H9 (cell line): ENCODE measurements around the gene ARL16. TPM values are rescaled to one million over a fixed set of nuclear protein-coding genes. Genes with fewer than 3 reads are reported as not detected.

Experiments used
- DNase-seq: peaks from one replicate; pipeline ENCODE4 v3.0.0-alpha.2; 2017
- H2AFZ ChIP-seq: one replicate; pipeline ENCODE4 v1.6.1; 2013; ENCODE audit warnings: mild to moderate bottlenecking, low read length, control low read depth, moderate library complexity
- H2AK5ac ChIP-seq: 2 replicates; pipeline ENCODE4 v1.6.1; 2013; ENCODE audit warnings: low read length, control low read depth, mixed read lengths; ENCODE audit not compliant: insufficient read length
- H2BK120ac ChIP-seq: one replicate; pipeline ENCODE4 v1.6.1; 2013; ENCODE audit warnings: low read depth, mild to moderate bottlenecking, low read length, control low read depth, inconsistent platforms; ENCODE audit not compliant: poor library complexity, severe bottlenecking
- H2BK12ac ChIP-seq: 2 replicates; pipeline ENCODE4 v1.6.1; 2013; ENCODE audit warnings: low read length, control low read depth, mixed read lengths, low read depth; ENCODE audit not compliant: insufficient read length
- H2BK15ac ChIP-seq: 2 replicates; pipeline ENCODE4 v1.6.1; 2013; ENCODE audit warnings: low read depth, low read length, control low read depth
- H2BK20ac ChIP-seq: one replicate; pipeline ENCODE4 v1.6.1; 2013; ENCODE audit warnings: low read depth, mild to moderate bottlenecking, low read length, control low read depth, inconsistent platforms; ENCODE audit not compliant: poor library complexity, severe bottlenecking
- H2BK5ac ChIP-seq: 2 replicates; pipeline ENCODE4 v1.6.1; 2013; ENCODE audit warnings: low read length, control low read depth, mixed read lengths; ENCODE audit not compliant: insufficient read length
- H3K14ac ChIP-seq: 2 replicates; pipeline ENCODE4 v1.6.1; 2013; ENCODE audit warnings: low read length, control low read depth; ENCODE audit not compliant: insufficient read depth
- H3K18ac ChIP-seq: 2 replicates; pipeline ENCODE4 v1.6.1; 2013; ENCODE audit warnings: low read depth, mild to moderate bottlenecking, mixed read lengths, low read length, control low read depth; ENCODE audit not compliant: insufficient read length
- H3K23ac ChIP-seq: 2 replicates; pipeline ENCODE4 v1.6.1; 2013; ENCODE audit warnings: low read length, control low read depth, mixed read lengths, low read depth; ENCODE audit not compliant: insufficient read length
- H3K23me2 ChIP-seq: 2 replicates; pipeline ENCODE4 v1.6.1; 2013; ENCODE audit warnings: low read depth, mild to moderate bottlenecking, mixed read lengths, low read length, control low read depth; ENCODE audit not compliant: insufficient read length, poor library complexity, severe bottlenecking
- H3K27ac ChIP-seq: 2 replicates; pipeline ENCODE4 v1.5.1; 2013; ENCODE audit warnings: low read length, control low read depth, mixed read lengths, low read depth; ENCODE audit not compliant: insufficient read length
- H3K27me3 ChIP-seq: 2 replicates; pipeline ENCODE4 v1.6.1; 2013; ENCODE audit warnings: low read length, control low read depth, inconsistent platforms; ENCODE audit not compliant: insufficient read depth
- H3K4ac ChIP-seq: 2 replicates; pipeline ENCODE4 v1.6.1; 2013; ENCODE audit warnings: low read depth, mild to moderate bottlenecking, control low read depth, inconsistent platforms, low read length, moderate library complexity
- H3K4me1 ChIP-seq: 2 replicates; pipeline ENCODE4 v1.6.1; 2013; ENCODE audit warnings: low read length, control low read depth, inconsistent platforms; ENCODE audit not compliant: insufficient read depth
- H3K4me2 ChIP-seq: 2 replicates; pipeline ENCODE4 v1.6.1; 2013; ENCODE audit warnings: low read length, control low read depth, mixed read lengths; ENCODE audit not compliant: insufficient read length, insufficient read depth
- H3K56ac ChIP-seq: 2 replicates; pipeline ENCODE4 v1.6.1; 2013; ENCODE audit warnings: low read depth, mild to moderate bottlenecking, mixed read lengths, low read length, control low read depth; ENCODE audit not compliant: insufficient read length
- H3K79me1 ChIP-seq: 2 replicates; pipeline ENCODE4 v1.6.1; 2013; ENCODE audit warnings: low read depth, mild to moderate bottlenecking, moderate library complexity, low read length, control low read depth, inconsistent platforms; ENCODE audit not compliant: insufficient read depth, poor library complexity, severe bottlenecking
- H3K79me2 ChIP-seq: 2 replicates; pipeline ENCODE4 v1.6.1; 2013; ENCODE audit warnings: low read length, control low read depth, inconsistent platforms; ENCODE audit not compliant: insufficient read depth
- H3K9ac ChIP-seq: 2 replicates; pipeline ENCODE4 v1.6.1; 2013; ENCODE audit warnings: low read length, control low read depth, mixed read lengths; ENCODE audit not compliant: insufficient read length; ENCODE audit errors: extremely low read depth
- H3K9me3 ChIP-seq: one replicate; pipeline ENCODE4 v1.6.1; 2013; ENCODE audit warnings: low read depth, low read length, inconsistent platforms; ENCODE audit not compliant: control insufficient read depth
- H3T11ph ChIP-seq: one replicate; pipeline ENCODE4 v1.6.1; 2013; ENCODE audit warnings: mild to moderate bottlenecking, low read length, control low read depth, inconsistent platforms
- H4K20me1 ChIP-seq: one replicate; pipeline ENCODE4 v1.6.1; 2013; ENCODE audit not compliant: control insufficient read depth, insufficient read length, insufficient read depth
- H4K5ac ChIP-seq: 2 replicates; pipeline ENCODE4 v1.6.1; 2013; ENCODE audit warnings: low read depth, mild to moderate bottlenecking, mixed read lengths, low read length, control low read depth; ENCODE audit not compliant: insufficient read length
- H4K8ac ChIP-seq: replicated peaks from 2 replicates; pipeline ENCODE4 v1.6.1; 2013; ENCODE audit warnings: low read length, control low read depth, mixed read lengths, low read depth; ENCODE audit not compliant: insufficient read length
- H4K91ac ChIP-seq: 2 replicates; pipeline ENCODE4 v1.6.1; 2013; ENCODE audit warnings: low read depth, mild to moderate bottlenecking, moderate library complexity, mixed read lengths, low read length, control low read depth; ENCODE audit not compliant: insufficient read length
- H3K27ac Mint-ChIP-seq, 3 experiments: 2 replicates in 2 of 3; 3 replicates in 1 of 3; pipeline ENCODE4 v1.8.0; 2020 to 2021; ENCODE audit warnings: mixed read lengths in 3 of 3, mild to moderate bottlenecking in 1 of 3, moderate library complexity in 1 of 3
- H3K27me3 Mint-ChIP-seq: 2 replicates; pipeline ENCODE4 v1.8.0; 2021; ENCODE audit warnings: low read depth, mild to moderate bottlenecking, moderate library complexity, mixed read lengths
- H3K36me3 Mint-ChIP-seq, 3 experiments: 2 replicates in 2 of 3; 3 replicates in 1 of 3; pipeline ENCODE4 v1.8.0; 2020 to 2021; ENCODE audit warnings: low read depth in 3 of 3, mixed read lengths in 3 of 3; ENCODE audit not compliant: insufficient read depth in 1 of 3
- H3K4me1 Mint-ChIP-seq, 2 experiments: 2 replicates each; pipeline ENCODE4 v1.8.0; 2020; ENCODE audit warnings: mixed read lengths in 2 of 2
- H3K4me3 Mint-ChIP-seq, 2 experiments: 2 replicates in 1 of 2; 3 replicates in 1 of 2; pipeline ENCODE4 v1.8.0; 2020 to 2021; ENCODE audit warnings: mild to moderate bottlenecking in 2 of 2, mixed read lengths in 2 of 2, moderate library complexity in 1 of 2
- H3K9me3 Mint-ChIP-seq, 2 experiments: 2 replicates in 1 of 2; 3 replicates in 1 of 2; pipeline ENCODE4 v1.8.0; 2020; ENCODE audit warnings: mild to moderate bottlenecking in 2 of 2, mixed read lengths in 2 of 2, moderate library complexity in 1 of 2
- WGBS: extraction: QIAGEN DNeasy Blood & Tissue Kit; methylation state at CpG from one replicate; pipeline ENCODE4 v1.1.7; 2013; ENCODE audit warnings: missing lambda C conversion rate, low lambda C conversion rate, mixed read lengths; ENCODE audit not compliant: insufficient read length; ENCODE audit errors: extremely low coverage; 5-methylcytosine and 5-hydroxymethylcytosine counted together
- total RNA-seq: library from RNA; stranded (reverse); gene quantifications from 2 replicates; pipeline ENCODE4 v1.2.1, GENCODE V29; 2021
- TF ChIP-seq, protein P1 (sequence below): fragments of 200-600 bp; sonication (generic); conservative IDR thresholded peaks from 3 replicates; pipeline ENCODE4 v1.8.0; 2021; ENCODE audit warnings: antibody characterized with exemption, mild to moderate bottlenecking

The ARL16 gene
- total RNA-seq, 1 experiment from 2014 or later = 58.6 TPM

DNA sequence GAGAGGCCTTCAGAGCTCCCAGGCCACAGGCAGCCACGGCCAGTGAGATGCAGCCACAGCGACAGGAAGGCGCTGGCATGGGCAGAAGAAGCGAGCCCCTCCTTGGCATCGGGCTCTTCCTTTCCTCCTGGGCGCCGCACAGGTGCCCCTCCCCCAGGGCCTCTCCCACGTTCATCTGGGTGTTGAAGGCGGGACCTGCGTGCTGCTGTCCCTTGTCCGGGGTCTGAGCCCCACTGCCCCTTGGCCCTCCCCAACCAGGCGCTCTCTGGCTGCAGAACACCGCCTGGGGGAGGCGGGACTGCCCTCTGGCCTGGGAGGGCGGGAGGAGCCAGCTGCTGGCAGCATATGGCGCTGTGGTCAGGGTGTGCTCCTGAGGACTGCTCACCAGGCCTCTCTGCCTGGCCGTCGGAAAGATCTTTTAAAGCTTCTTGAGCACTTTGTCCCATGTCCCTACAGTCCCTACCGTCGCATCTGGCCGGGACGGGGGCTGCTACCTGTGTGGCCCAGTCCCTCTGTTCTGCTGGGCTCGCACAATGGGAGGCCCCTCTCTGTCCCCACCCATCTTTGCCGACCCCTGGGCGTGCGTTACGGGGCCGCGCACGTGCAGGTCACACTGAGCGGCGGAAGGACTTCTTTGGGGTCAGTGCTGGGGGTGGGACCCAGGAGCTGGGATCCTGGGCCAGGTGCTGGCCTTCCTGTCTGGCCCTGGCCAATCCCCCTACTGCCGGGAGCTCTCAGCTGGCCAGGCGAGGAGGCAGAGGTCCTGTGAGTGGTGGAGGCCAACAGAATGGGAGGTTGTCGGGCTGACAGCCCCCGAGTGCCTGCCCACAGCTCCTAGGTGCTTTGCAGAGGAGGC lies 30.2 kb upstream of the ARL16 start:
- no peak overlapping the region for H2BK15ac ChIP-seq
- H3K9me3 Mint-ChIP-seq = no peaks in the 10 kb centered on the region; a peak in 1 of 5 replicates
- H4K8ac ChIP-seq = no peak overlapping the region
- no peak overlapping the region for H2AFZ ChIP-seq
- TF ChIP-seq, protein P1, sequence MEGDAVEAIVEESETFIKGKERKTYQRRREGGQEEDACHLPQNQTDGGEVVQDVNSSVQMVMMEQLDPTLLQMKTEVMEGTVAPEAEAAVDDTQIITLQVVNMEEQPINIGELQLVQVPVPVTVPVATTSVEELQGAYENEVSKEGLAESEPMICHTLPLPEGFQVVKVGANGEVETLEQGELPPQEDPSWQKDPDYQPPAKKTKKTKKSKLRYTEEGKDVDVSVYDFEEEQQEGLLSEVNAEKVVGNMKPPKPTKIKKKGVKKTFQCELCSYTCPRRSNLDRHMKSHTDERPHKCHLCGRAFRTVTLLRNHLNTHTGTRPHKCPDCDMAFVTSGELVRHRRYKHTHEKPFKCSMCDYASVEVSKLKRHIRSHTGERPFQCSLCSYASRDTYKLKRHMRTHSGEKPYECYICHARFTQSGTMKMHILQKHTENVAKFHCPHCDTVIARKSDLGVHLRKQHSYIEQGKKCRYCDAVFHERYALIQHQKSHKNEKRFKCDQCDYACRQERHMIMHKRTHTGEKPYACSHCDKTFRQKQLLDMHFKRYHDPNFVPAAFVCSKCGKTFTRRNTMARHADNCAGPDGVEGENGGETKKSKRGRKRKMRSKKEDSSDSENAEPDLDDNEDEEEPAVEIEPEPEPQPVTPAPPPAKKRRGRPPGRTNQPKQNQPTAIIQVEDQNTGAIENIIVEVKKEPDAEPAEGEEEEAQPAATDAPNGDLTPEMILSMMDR = no peak
- no peak overlapping the region for H3K23ac ChIP-seq
- H3K4me3 Mint-ChIP-seq = peak overlapping the region; percentile 75 to 95; a peak in 4 of 5 replicates
- no peaks in the 10 kb centered on the region; the same call in 1 of the 2 replicates for H3K79me2 ChIP-seq
- no peak overlapping the region for H2BK5ac ChIP-seq
- H3K9ac ChIP-seq = no peak overlapping the region
- no peak overlapping the region for H2BK20ac ChIP-seq
- no peak overlapping the region for H4K5ac ChIP-seq
- H3K56ac ChIP-seq = no peak overlapping the region
- H2BK120ac ChIP-seq = no peak overlapping the region
- H3K23me2 ChIP-seq = peaks cover 20% of the 10 kb centered on the region
- H3K4me1 ChIP-seq = no peaks in the 10 kb centered on the region; the same call in 1 of the 2 replicates
- H2AK5ac ChIP-seq = no peak overlapping the region
- H4K20me1 ChIP-seq = no peaks in the 10 kb centered on the region
- WGBS = no CpG with 5 or more reads among the region's 36 CpGs
- H2BK12ac ChIP-seq = no peak overlapping the region
- DNase-seq = no peak
- H4K91ac ChIP-seq = no peak overlapping the region
- peaks cover 24% of the 10 kb centered on the region in 2 experiments for H3K4me1 Mint-ChIP-seq
- no peaks in the 10 kb centered on the region for H3K9me3 ChIP-seq
- H3K14ac ChIP-seq = no peak overlapping the region
- H3K27ac Mint-ChIP-seq = peak overlapping the region in 1 of 3 experiments; percentile 39; a peak in 1 of 7 replicates
- no peak overlapping the region for H3K27ac ChIP-seq
- H3K4me2 ChIP-seq = peak overlapping the region; percentile 62
- H3K4ac ChIP-seq = no peak overlapping the region
- H3K79me1 ChIP-seq = no peaks in the 10 kb centered on the region
- no peaks in the 10 kb centered on the region; the same call in 1 of the 2 replicates for H3K27me3 Mint-ChIP-seq
- H3K18ac ChIP-seq = no peak overlapping the region
- H3K36me3 Mint-ChIP-seq = peaks cover 6 to 21% (median 9%) of the 10 kb centered on the region in 3 experiments
- no peak overlapping the region for H3T11ph ChIP-seq
- no peaks in the 10 kb centered on the region for H3K27me3 ChIP-seq
